Fibroblast of upper back skin (primary cell): ENCODE results near the gene TCEAL1.
A peak's percentile ranks its signal among the peaks of the same experiment; 100 is the strongest.
"Not testable (repeated sequence)": the region's sequence is repeated elsewhere in the genome, so short reads cannot be mapped to it uniquely, and the experiment has no call there.

Experiments
- DNase-seq: peaks from one replicate; pipeline ENCODE4 v3.0.0-alpha.2; 2013

TCEAL1 gene

GRCh38 chrX:103628386-103629317 is at the start of gene TCEAL1:
TCEAL1 (plus strand) TSS chrX:103628975; CDS start chrX:103629917, 942 bp downstream.
- peak; percentile 17 for DNase-seq

- no peak for DNase-seq
Measured at GRCh38 chrX:103584596-103584995, 44.2 kb upstream of the TCEAL1 start.

GRCh38 chrX:103585411-103586313 is 43.1 kb upstream of the TCEAL1 start, which contains the start of gene TCEAL4:
TCEAL4 (plus strand) TSS chrX:103585515; CDS start chrX:103586676, 1,161 bp downstream.
- DNase-seq = peak; percentile 7

GRCh38 chrX:103586314-103586646 is 42.5 kb upstream of the TCEAL1 start:
- DNase-seq = no peak

GRCh38 chrX:103586659-103587058 is 42.1 kb upstream of the TCEAL1 start:
- DNase-seq = no peak

GRCh38 chrX:103592295-103592694 is 36.5 kb upstream of the TCEAL1 start:
- DNase-seq = not testable (repeated sequence)

GRCh38 chrX:103595202-103595601 is 33.6 kb upstream of the TCEAL1 start:
- not testable (repeated sequence) for DNase-seq

- peak; percentile 28 for DNase-seq
Measured at GRCh38 chrX:103607364-103608305, 21.1 kb upstream of the TCEAL1 start, which contains the start of gene TCEAL3. TCEAL3 (plus strand) TSS chrX:103607963; CDS start chrX:103609065, 1,102 bp downstream.

- DNase-seq = no peak
Measured at GRCh38 chrX:103608306-103608963, 20.3 kb upstream of the TCEAL1 start.

GRCh38 chrX:103610282-103610681 is 18.5 kb upstream of the TCEAL1 start:
- no peak for DNase-seq

- no peak for DNase-seq
Measured at GRCh38 chrX:103613362-103613890, 15.3 kb upstream of the TCEAL1 start.

GRCh38 chrX:103614999-103615398 is 13.8 kb upstream of the TCEAL1 start:
- DNase-seq = peak; percentile 40

GRCh38 chrX:103615781-103616371 is 12.9 kb upstream of the TCEAL1 start:
- no peak for DNase-seq

GRCh38 chrX:103616676-103617186 is 12.0 kb upstream of the TCEAL1 start:
- DNase-seq = no peak

- DNase-seq = no peak
Measured at GRCh38 chrX:103624111-103624510, 4.7 kb upstream of the TCEAL1 start.

- no peak for DNase-seq
Measured at GRCh38 chrX:103626855-103627254, 1.9 kb upstream of the TCEAL1 start.

- peak; percentile 73 for DNase-seq
Measured at GRCh38 chrX:103629318-103630170, 769 bp downstream of the TCEAL1 start.

GRCh38 chrX:103630171-103630511 is 1.4 kb downstream of the TCEAL1 start:
- no peak for DNase-seq

GRCh38 chrX:103631145-103631544 is 2.4 kb downstream of the TCEAL1 start:
- DNase-seq = no peak

- no peak for DNase-seq
Measured at GRCh38 chrX:103635436-103635835, 6.7 kb downstream of the TCEAL1 start.
